Activated naive CD4-positive, alpha-beta T cell (primary cell): Measurements from ENCODE around the gene TFAP2A.

ENCODE experiments used
- DNase-seq, 4 experiments: peaks; one replicate each; lab custom pipeline; 2025; lab: John Stamatoyannopoulos, UW

The TFAP2A gene

DNA sequence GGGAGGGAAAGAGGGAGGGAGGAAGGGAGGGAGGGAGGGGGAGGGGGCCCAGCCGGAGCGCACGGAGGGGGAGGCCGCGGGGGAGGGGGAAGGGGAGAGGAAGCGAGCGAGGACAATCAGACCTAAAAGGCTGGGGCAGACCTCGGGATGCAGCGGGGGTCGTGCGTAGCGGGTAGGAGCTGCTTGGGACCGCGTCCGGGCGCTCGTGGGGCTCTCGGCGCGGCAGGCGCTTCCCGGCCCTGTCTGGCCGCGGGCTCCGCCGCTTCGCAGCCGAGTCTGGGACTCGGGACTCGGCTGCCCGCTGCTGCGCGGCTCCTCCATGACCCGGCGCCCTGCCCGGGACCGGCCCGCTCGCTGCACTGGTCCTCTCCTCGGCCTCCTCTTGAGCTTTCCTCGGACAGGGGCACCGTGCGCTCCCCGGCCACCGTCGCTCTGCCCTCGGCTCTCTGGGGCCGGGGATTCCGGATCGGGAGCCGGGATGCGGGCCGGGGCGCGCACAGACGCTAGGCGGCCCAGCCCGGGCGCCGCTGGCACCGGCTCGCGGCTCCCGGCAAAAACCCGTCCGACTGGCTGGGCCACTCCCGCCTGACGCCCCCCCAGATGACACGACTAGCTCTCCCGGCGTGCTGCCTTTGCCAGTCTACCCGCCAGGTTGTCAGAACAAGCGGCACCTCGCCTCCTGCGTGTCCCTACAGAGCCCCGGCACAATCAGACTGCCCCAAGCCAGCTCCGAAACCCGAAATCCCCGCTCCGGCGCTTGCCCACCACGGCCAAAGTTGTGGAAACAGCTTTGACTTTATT lies 2.2 kb downstream of the TFAP2A start:
- no peak for DNase-seq

DNA sequence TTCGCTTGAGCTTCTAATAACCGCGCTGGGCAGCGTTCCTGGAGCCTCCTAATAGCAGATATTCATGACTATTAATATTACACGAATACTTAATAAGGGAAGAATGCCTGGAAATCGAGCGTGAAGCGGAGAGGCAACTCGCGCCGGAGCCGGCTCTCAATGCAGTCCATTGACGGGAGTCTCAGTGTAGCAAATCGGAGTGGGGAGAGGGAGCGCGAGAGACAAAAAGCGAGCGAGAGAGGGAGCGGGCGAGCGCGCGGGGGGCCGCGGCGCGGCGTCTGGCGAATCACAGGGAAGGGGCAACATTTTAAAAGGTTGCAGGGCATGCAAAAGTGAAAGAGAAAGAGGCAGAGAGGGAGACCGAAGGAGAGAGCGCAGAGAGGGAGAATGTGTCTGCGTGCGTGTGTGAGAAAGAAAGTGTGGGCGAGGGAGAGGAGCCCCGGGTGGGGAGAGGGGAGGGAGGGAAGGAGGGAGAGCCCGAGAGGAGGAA lies 2.9 kb downstream of the TFAP2A start:
- DNase-seq = peak in 1 of 4 experiments; percentile 18

DNA sequence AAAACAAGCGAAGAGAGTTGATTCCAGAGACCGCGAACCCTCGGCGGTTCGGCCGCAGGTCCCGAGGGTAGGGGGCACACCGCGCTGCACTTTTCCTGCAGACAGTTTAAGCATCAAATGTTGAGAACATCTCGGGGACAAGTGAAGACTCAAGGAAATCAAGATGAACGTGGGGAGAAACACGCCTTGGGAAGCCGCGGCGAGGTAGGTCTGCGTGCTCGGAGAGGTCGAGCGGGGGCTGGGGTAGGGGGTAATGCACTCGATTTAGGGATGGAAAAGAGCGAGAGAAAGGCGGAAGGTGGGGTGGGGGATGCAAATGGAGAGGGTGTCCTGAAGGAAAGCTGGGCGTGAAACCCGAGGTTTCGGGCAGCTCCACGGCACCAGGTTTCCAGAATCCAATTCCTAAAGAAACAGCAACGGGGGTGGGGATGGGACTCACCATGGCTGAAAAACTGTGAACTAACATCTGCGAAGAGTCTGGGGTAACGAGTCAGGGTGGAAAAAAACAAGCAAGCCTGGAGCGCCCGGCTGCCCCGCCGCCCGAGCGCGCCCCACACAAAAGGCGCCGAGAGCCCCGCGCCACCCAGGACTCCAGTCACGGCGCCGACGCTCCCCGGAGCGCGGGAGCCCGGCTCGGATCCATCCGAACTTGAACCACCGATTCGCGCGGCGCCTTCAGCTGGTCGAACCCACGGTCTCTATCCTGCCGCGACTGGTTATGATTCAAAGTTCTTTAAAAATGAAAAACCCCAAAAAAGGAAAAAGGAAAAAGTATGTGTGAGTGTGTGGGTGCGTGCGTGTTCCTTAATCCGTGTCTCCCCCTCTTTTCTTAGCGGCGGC lies 3.5 kb downstream of the TFAP2A start:
- DNase-seq = no peak

DNA sequence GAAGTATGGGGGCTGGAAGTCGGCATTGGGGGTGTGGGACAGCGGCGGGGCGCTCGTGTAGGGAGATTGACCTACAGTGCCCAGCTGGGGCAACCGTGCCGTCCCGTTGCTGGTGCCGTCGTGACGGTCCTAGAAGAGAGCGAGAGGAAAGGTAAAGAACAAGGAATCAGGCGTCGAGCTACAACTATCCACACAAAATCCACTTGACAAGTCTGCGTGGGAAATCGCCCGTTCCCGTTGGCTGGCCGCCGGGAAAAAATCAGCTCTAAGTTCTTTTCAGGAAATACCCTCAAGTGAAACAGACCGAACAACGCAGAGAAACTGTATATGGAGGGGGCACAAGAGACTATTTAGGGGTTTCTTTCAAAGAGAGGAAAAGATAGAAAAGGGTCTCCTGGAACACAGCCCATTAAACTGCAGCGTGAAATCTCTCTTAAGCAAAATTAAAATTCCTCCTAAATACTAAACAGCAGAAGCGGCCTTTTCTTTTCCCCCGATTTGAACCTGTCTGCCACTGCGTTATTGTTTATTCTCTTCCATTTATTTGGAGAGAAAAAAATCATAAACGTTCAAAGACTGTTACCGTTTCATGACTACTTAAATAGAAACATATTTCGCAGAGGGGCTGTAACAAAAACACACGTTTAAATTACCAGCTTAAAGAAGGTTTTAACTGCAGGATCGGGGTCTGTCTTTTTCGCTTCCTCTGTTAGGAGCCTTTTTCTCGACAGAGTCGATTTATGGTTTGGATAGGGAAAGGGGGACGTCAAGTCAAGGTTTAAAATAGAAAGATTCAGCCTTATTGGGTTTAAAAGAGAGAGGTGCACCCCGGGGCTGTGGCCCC lies 4.4 kb downstream of the TFAP2A start:
- no peak for DNase-seq

DNA sequence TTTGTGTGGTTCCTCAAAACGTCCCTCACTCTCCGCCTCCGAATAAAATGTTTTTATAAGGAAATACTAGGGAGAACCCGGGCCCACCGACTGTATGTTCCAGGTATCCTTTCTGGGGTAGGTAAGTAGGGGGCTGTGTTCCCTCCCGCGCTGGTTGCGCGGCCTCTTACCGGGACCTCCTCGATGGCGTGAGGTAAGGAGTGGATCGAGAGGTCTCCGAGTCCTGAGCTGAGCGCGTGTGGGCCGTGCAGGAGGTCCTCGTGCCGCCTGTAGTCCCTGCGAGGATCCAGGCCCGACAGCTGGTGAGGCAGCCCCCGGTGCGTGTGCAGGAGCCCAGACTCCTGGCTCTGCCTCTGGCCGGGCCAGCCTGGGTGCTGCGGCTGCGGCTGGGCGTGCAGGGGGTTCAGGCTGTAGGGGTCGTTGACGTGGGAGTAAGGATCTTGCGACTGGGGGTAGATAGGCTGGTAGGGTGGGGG lies 5.1 kb downstream of the TFAP2A start:
- DNase-seq = no peak

DNA sequence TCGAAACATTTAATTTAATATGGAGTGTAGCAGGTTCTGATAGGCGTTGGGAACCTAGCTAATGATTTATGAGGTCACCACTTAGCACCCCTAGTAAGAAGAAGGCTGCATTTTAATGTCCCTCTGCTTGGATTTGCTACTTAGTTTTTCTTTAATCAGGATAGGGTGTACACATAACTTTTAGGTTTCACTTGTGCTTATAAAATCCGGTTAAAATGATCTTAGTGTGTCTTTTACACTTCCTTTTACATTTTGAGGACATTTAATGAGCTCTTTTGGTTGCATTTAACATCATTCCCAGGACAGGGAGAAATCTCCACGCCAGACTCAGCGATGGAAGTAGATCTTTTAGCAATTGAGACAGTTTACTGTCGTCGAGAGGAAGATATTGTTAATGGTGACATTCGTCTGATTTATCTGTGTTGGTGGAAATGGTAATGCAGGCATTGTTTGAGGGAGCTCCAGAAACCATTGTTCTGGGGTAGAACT lies 5.6 kb downstream of the TFAP2A start:
- DNase-seq = no peak

DNA sequence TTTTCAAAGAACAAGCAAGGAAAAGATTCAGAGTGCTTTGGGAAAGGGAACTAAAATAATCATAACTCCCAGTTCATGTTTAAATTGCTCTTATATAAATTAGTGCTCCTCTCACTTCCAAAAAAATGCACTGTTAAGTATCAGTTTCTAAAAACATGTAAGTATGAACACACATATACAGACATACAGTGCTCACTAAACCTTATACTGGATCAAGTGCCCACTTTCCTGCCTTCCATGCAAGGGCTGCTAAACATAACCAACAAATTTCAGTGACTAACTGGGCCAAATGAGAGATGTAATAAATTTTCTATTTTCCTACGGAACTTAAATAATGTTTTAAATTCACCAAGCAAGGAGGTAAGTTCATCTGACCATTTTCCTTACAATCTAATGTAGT lies 6.4 kb downstream of the TFAP2A start:
- DNase-seq = no peak

DNA sequence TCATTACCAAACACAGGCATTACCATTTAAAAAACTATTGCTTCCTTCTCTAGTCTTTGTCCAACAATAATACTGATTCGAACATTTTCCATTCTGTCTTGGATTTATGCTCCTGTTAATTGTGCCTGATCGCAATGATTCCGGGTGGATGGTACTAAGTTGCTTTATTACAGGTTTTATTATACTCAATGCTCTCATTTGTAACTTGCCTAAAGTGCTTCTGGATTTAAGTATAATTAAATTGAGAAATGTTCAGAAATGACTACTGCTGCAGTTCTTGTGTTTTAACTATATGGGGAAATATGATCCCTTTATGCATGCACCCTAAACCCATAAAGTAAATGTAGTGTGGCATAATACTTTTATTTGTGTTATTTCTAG lies 7.2 kb downstream of the TFAP2A start:
- no peak for DNase-seq

DNA sequence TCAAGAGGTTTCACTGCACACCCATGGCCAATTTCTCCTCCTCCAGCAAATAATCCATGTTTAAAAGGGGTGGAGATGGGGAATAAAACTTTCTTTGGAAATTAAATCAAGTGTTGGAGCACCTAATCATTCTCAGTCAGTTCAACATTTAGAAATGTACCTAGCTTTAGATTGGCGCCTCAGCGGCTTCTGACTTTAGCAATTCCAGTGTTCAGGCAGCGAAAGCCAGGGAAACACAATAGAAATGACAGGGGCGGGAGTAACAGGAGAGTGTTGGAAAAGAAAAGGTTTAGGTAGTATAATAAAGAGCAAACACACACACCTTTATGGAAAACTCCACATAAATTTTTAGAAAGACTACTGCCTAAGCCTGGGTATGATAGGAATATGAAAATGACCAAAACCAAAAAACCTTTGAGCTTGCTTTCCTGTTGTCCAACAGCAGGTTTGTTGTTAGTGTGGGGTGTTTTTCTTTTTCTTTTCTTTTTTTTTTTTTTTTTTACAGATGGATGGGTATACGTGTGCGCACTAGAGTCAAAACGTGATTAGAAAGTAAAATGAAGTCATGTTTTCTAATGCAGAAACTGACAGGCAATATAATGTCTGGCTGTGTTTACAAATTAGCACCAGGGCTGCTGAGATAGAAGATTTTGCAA lies 7.7 kb downstream of the TFAP2A start:
- DNase-seq = no peak

DNA sequence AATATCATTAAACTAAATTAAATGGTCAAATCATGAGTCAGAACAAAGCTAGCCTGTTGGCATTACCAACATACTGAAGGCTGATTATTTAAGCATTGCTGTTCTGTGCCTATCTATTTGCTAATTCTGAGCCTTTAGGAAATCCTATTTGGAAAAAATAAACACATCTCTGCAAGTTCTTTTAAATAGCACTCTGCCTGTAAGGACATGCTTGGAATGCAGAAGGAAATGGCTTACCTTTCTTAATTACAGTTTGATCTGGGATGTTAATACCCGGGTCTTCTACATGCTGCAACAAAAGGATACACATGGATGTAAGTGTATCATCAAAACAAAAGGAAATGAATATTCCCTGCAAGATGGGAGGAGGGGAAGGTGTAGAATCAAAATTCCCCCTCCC lies 8.3 kb downstream of the TFAP2A start:
- DNase-seq = no peak

DNA sequence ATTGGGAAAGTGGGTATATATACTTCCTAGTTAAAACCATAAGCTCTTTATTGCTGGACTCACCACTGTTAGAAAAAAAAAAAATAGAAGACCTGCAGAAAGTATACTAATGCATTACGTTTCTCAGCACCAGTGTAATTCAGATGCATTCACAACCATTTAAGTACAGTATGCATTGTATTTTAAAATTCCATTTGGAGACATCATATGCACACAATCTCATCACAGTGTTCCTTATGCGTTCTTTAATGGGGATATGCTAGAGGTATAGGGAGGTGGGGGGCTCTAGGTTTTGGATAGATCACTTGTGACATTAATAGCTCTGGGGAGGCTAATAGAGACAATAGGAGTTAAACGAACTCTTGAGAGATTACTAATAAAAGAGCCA lies 9.4 kb downstream of the TFAP2A start:
- no peak for DNase-seq

DNA sequence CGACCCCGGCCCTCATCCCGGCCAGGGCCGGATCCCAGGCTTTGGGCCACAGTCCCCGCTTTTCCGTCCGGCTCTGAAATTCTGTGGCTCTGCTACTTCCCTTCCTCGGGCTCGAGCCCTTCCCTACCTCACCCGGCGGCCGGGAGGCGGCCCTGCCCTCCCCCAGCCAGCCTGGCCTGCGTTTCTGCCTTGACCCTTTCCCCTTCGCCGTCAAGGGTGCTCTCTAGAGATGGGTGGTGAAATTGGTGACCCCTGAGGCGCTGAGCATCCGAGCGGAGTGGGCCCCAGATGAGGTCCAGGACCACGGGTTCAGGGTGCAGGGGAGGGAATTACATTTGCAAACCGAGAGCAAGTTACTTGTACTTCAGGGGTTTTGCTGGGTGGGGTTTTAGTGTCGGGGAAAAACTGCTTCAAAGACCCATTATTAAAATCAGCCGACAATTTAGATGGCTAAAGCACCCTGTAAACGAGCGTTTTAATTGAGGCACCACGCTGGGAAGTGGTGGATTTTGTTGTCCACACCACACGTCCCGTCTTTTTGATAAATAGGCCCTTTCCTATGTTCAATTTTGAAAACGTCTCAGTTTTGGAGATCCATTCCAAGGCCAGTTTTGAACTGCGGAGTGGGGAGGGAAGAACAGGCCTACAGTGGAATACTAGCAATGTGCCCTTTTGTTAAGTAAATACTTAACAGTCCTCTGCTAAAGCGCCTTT lies 9.9 kb downstream of the TFAP2A start:
- no peak for DNase-seq

DNA sequence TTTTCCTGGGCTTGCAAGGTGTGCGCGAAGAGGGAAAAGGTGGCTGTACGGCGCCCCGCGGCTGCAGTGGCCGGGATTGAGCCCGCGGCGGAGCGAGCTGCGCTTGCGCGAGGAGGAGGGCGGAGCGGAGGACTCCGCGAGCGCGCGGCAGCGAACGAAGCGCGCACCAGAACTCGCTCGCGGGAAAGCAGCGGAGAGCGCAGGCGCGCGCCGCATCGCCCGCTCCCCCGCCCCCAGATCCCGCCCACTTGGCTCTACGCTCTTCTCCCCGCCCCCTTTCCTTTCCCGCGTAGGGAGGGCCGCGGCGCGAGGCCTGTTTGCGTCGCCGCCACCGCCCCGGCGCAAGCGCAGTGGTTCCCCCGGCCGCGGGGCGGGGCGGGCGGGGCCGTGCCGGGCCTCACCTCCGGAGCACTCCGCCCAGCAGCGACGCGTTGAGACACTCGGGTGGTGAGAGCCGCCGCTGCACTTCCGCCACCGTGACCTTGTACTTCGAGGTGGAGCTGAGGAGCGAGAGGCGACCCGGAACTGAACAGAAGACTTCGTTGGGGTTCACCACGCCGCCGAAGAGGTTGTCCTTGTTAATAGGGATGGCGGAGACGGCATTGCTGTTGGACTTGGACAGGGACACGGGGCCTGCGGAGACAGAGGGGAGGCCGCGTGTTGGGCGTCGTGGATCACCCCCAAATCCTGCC lies 10.6 kb downstream of the TFAP2A start:
- peak; percentile 46 to 70 (median 52) for DNase-seq

DNA sequence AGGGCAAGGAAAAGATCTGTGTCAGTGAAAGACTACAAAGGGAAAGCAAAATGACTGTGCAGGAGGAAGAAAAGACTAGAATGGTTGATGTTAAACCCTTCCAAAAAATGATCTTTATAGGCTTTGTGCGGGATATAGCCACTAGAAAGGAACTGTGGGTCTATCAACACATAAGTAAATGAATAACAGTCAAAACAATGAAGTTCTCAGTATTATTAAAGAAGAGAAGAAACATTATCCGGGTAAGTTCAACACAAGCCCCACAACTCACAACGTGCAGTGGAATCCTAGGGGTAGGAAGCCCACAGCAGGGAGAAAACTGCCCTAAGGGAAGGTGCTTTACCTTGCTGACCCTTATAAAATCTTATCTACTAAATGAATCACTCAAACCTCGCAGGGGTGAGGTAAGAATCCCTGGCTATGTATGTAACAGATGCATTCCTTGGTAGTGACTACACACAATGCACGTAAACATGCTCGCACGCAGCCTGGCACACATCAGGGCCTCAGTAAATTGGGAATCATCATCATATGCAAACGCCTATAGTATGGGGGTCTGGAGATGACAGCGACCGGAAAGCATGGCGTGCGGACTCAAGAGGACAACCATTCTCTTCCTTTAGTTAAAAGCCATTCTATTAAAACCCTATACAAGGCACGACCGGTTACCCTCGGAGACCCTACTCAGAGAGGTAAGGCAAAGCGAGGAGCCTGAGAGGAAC lies 11.3 kb downstream of the TFAP2A start:
- DNase-seq = no peak

DNA sequence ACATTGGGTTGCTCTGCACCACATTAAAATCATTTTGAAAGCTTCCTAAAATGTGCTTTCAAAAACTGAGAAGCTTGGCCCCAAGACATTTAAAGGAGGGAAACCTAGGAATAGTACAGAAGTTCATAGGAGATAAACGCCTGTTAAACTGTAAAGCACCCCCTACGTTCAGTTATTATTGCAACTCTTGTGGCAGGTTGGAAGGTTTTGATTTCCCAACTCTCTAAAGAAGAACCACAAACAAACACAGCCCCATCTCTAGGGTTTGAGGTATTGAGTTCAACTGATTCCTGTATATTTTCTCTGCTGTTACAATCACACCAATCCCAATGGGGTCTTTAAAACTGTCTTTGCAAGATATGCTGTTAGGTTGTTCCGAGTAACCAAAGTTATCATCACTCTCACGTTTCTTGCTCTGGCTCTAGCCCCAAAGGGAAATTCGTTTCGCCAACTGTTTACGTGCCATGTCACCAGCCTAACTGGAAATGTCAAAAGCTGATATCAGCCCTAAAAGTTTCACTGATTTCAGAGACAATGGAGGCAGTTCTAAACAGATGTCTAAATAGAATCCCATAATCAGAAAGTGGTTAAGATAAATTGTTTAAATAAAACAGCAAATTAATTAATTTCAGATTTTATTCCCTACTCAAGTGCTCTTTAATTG lies 12.1 kb downstream of the TFAP2A start:
- DNase-seq = no peak

DNA sequence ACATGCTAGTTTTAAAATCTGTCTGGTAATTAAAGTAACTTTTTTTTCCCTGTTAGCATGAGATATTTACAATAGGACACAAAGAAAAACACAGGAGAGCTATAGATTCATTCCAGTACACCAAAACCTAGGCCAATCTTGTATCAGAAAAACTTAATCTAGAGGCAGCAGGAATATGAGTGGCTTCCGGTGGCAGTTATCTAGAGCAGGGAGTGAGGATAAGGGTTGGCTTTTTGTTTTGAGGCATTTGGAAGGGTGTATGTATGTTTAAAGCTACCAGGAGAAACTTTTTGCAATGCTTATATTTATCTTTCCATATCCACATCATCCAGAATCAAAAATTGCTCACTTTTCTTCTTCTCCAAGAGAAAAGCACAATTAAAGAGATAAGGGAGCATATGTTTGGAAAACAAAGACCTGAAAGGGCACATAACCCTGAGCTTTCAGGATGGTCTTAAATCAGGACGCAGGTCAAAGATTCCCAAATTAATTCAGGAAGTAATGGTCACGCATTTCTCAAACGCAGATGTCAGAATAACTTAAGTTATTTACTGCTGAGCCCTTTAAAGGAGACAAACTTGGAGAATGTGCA lies 13.1 kb downstream of the TFAP2A start:
- no peak for DNase-seq

DNA sequence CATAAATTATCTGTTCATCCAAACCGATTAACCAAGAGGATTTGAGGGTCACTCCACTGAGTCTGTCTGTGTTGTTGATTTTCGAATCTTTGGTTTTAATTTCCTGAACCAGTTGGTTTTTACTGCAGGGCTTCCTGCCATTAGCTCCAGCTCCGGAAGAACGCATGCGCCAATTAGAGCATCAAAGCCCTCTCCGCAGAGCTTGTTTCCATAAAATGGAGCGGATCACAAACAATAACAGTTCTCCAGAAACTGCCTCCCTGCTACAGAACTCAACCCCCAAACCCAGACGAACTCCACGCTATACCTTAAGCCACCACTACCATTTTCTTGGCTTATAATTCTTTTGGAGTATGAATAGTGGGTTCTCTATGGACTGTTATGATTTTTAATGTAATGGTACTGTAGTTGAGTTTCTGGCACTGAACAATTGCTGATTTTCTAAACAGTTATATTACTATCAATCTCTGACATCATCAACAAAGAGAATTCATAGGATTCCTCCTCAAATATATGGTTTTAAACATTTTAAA lies 13.8 kb downstream of the TFAP2A start:
- no peak for DNase-seq

DNA sequence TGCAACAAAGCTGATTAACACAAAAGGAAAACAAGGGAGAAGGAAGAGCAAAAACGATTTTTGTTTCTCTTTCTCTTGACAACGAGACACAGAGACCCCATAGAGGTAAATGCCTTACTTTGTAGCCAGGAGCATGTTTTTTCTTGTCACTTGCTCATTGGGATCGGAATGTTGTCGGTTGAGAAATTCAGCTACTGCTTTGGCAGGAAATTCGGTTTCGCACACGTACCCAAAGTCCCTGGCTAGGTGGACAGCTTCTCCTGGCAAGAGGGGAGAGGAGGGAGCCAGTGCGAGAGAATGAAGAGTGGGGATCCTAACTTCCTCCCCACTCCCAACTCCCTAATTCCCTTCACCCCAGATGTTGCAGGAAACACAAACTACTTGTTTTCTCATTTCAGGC lies 14.5 kb downstream of the TFAP2A start:
- DNase-seq = no peak
